OCI-LY3 (cell line): ENCODE data around the gene LONP1.
A peak's percentile ranks its signal among the peaks of the same experiment; 100 is the strongest.
"Not testable (repeated sequence)": the region's sequence is repeated elsewhere in the genome, so short reads cannot be mapped to it uniquely, and the experiment has no call there.

ENCODE experiments used
- H2AFZ ChIP-seq: fragments of 200-600, 300-600 bp; shearing (Covaris generic); 2 replicates; pipeline ENCODE4 v1.6.0; 2014; ENCODE audit warnings: antibody characterized with exemption, low read depth, low read length
- H3K27ac ChIP-seq: fragments of 200-600, 300-600 bp; sonication (generic); 2 replicates; pipeline ENCODE4 v1.5.1; 2014; ENCODE audit warnings: mild to moderate bottlenecking, low read length, moderate library complexity, mixed read lengths
- H3K27me3 ChIP-seq: fragments of 200-600, 300-600 bp; sonication (generic); 2 replicates; pipeline ENCODE4 v1.6.1; 2014; ENCODE audit warnings: low read depth, low read length, mixed read lengths
- H3K36me3 ChIP-seq: fragments of 200-600, 300-600 bp; sonication (generic); replicated peaks from 2 replicates; pipeline ENCODE3; 2014; ENCODE audit warnings: low read depth, low read length, mixed read lengths
- H3K4me1 ChIP-seq: fragments of 300-600, 200-600 bp; sonication (generic); 2 replicates; pipeline ENCODE4 v1.6.1; 2014; ENCODE audit warnings: low read length, mixed read lengths
- H3K4me2 ChIP-seq: fragments of 200-600, 300-600 bp; sonication (generic); 2 replicates; pipeline ENCODE4 v1.6.1; 2014; ENCODE audit warnings: low read length, mixed read lengths
- H3K4me3 ChIP-seq: fragments of 300-600, 200-600 bp; sonication (generic); 2 replicates; pipeline ENCODE4 v1.5.1; 2014; ENCODE audit warnings: antibody characterized with exemption, mild to moderate bottlenecking, low read length, moderate library complexity
- H3K79me2 ChIP-seq: fragments of 300-600, 200-600 bp; shearing (Covaris generic); 2 replicates; pipeline ENCODE4 v1.6.1; 2014; ENCODE audit warnings: mild to moderate bottlenecking, low read length, mixed read lengths
- H3K9ac ChIP-seq: fragments of 300-600, 200-600 bp; shearing (Covaris generic); 2 replicates; pipeline ENCODE4 v1.6.0; 2014; ENCODE audit warnings: mild to moderate bottlenecking, low read length, moderate library complexity
- H3K9me3 ChIP-seq: fragments of 200-600, 300-600 bp; shearing (Covaris generic); 2 replicates; pipeline ENCODE4 v1.6.1; 2014; ENCODE audit warnings: low read length, mixed read lengths; ENCODE audit not compliant: insufficient read depth
- H4K20me1 ChIP-seq: fragments of 200-600, 300-600 bp; sonication (generic); 2 replicates; pipeline ENCODE4 v1.6.1; 2016; ENCODE audit warnings: low read length, mixed read lengths; ENCODE audit not compliant: insufficient read depth
- EZH2phosphoT487 ChIP-seq: fragments of 200-600 bp; shearing (Covaris generic); IDR thresholded peaks from 2 replicates; pipeline ENCODE4 v1.6.1; 2018; ENCODE audit warnings: antibody characterized with exemption, mixed run types, low read depth
- TF ChIP-seq, protein P1 (sequence below): fragments of 200-600, 300-600 bp; sonication (generic); IDR thresholded peaks from 2 replicates; pipeline ENCODE4 v1.5.1; 2014; ENCODE audit warnings: antibody characterized with exemption, low read length, low read depth

Gene LONP1

DNA sequence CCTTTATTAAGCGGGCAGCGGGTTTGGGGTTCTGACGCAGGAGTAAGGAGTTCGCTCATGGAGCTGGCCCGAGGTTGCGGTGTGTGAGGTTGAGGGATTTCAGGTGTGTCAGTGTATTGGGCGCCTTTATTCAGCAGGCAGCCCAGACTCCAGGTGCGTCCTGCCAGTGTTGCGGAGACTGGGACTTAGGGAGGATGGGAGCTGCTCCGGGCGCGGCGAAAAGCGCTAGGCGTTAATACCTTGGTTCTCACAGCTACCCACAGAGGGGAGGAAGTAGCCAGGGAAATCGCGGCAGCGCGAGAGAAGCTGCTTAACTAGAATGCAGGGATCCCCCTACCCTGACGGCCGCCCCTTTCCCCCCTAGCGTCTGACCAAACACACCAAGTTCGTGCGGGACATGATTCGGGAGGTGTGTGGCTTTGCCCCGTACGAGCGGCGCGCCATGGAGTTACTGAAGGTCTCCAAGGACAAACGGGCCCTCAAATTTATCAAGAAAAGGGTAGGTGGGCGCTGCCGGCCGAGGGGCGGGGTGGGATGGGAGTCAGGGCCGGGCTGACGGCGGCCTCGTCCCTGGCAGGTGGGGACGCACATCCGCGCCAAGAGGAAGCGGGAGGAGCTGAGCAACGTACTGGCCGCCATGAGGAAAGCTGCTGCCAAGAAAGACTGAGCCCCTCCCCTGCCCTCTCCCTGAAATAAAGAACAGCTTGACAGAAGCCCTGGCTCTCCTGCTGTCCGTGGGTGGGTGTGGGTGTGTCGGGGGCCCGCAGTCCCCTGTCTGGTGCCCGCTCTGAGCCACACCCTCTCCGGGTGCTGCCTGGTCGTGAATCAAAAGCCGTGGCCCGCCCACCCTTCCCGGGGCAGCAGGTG is 28.8 kb downstream of the LONP1 start:
- peaks cover 55% of the 10 kb centered on the region for H3K36me3 ChIP-seq
- peaks cover 58% of the 10 kb centered on the region for H4K20me1 ChIP-seq
- H3K27ac ChIP-seq, result peak overlapping the region; percentile 78
- H3K9me3 ChIP-seq, result no peaks in the 10 kb centered on the region
- peaks cover 62% of the 10 kb centered on the region for H3K79me2 ChIP-seq
- peaks cover 17% of the 10 kb centered on the region for H3K4me1 ChIP-seq
- TF ChIP-seq, protein P1, sequence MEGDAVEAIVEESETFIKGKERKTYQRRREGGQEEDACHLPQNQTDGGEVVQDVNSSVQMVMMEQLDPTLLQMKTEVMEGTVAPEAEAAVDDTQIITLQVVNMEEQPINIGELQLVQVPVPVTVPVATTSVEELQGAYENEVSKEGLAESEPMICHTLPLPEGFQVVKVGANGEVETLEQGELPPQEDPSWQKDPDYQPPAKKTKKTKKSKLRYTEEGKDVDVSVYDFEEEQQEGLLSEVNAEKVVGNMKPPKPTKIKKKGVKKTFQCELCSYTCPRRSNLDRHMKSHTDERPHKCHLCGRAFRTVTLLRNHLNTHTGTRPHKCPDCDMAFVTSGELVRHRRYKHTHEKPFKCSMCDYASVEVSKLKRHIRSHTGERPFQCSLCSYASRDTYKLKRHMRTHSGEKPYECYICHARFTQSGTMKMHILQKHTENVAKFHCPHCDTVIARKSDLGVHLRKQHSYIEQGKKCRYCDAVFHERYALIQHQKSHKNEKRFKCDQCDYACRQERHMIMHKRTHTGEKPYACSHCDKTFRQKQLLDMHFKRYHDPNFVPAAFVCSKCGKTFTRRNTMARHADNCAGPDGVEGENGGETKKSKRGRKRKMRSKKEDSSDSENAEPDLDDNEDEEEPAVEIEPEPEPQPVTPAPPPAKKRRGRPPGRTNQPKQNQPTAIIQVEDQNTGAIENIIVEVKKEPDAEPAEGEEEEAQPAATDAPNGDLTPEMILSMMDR, result no peak
- TF ChIP-seq EZH2phosphoT487, result no peak
- peak overlapping the region; percentile 87 for H3K4me2 ChIP-seq
- H3K9ac ChIP-seq, result peak overlapping the region; percentile 91
- no peaks in the 10 kb centered on the region for H3K27me3 ChIP-seq
- H3K4me3 ChIP-seq, result peak overlapping the region; percentile 91
- no peak overlapping the region for H2AFZ ChIP-seq

DNA sequence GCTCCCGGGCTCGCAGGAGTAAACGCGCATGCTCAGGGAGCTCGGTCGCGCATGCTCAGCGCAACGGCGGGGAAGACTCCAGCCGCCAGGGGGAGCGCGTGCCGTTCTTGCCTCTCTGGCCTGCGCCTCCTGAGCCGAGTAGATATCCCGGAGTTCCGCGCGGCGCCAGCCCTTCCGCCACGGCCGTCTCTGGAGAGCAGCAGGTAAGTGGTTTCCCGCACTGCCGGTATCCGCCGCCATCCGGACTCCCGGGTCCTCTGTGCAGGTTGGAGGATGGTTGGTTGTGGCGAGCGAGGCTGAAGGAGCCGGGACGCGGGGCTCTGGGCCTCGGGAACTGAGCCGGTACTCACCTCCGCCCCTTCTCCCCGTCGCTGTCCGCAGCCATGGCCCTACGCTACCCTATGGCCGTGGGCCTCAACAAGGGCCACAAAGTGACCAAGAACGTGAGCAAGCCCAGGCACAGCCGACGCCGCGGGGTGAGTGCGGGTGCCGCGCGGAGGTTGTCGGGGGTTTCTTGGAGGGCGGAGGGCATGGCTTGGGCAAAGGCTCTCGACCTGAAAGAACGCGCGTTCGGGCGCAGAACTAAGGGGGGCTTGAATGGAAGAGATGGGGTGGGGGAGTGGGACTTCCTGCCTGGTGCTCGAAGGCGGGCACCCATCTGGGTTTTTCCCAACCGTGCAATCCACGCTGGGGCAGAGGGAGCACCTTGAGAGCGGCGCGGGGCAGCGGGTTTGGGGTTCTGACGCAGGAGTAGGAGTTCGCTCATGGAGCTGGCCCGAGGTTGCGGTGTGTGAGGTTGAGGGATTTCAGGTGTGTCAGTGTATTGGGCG is 29.6 kb downstream of the LONP1 start, which contains the start of gene RPL36:
TSS of gene RPL36 (plus strand) at position 171 of the 830 bp plus-strand sequence. CDS start at position 384, 213 bp downstream.
- Histone ChIP-seq H2AFZ (peak within 1 kb of the TSS; percentile 61; the same call in 1 of the 2 replicates), H3K36me3 (peaks cover 47% of the 10 kb centered on the region), H3K27me3 (no peaks in the 10 kb centered on the region), H3K27ac (peak within 1 kb of the TSS; percentile 78), H3K4me2 (peak within 1 kb of the TSS; percentile 87), H3K79me2 (peaks cover 53% of the 10 kb centered on the region), H3K9ac (peak within 1 kb of the TSS; percentile 91), H3K4me3 (peak within 1 kb of the TSS; percentile 91), H3K4me1 (peaks cover 22% of the 10 kb centered on the region), H3K9me3 (no peaks in the 10 kb centered on the region), H4K20me1 (peaks cover 49% of the 10 kb centered on the region)
- TF ChIP-seq, protein P1, result peak; percentile 86
- TF ChIP-seq EZH2phosphoT487, result no peak

DNA sequence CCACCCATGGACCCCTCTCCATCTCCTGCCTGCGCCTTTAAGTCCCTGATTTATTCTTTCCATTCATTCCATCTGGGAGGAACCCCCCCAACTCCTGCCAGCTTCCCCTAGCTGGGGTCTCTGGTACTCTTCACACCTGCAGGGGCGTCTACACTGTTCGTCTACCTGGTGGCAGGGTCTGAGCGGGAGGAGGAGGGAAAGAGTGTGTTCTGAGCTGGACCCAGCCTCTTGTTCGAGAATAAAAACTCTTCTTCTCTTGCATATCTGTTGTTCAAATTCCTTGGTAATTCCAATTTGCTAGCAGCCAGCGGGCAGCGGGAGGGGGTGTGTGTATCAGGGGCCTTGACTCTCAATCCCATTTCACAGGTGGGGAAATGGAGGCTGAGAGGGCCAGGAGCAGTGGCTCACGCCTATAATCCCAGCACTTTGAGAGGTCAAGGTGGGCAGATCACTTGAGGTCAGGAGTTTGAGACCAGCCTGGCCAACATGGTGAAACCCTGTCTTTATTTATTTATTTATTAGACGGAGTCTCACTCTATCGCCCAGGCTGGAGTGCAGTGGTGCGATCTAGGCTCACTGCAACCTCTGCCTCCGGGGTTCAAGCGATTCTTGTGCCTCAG is 31.6 kb downstream of the LONP1 start:
- H3K27me3 ChIP-seq, H3K27ac ChIP-seq, H3K4me2 ChIP-seq, H2AFZ ChIP-seq, H3K4me3 ChIP-seq, H3K9me3 ChIP-seq, H3K9ac ChIP-seq: not testable (repeated sequence)
- Histone ChIP-seq H3K36me3 (peaks cover 30% of the 10 kb centered on the region), H3K79me2 (peaks cover 34% of the 10 kb centered on the region), H4K20me1 (peaks cover 30% of the 10 kb centered on the region), H3K4me1 (peaks cover 22% of the 10 kb centered on the region)

DNA sequence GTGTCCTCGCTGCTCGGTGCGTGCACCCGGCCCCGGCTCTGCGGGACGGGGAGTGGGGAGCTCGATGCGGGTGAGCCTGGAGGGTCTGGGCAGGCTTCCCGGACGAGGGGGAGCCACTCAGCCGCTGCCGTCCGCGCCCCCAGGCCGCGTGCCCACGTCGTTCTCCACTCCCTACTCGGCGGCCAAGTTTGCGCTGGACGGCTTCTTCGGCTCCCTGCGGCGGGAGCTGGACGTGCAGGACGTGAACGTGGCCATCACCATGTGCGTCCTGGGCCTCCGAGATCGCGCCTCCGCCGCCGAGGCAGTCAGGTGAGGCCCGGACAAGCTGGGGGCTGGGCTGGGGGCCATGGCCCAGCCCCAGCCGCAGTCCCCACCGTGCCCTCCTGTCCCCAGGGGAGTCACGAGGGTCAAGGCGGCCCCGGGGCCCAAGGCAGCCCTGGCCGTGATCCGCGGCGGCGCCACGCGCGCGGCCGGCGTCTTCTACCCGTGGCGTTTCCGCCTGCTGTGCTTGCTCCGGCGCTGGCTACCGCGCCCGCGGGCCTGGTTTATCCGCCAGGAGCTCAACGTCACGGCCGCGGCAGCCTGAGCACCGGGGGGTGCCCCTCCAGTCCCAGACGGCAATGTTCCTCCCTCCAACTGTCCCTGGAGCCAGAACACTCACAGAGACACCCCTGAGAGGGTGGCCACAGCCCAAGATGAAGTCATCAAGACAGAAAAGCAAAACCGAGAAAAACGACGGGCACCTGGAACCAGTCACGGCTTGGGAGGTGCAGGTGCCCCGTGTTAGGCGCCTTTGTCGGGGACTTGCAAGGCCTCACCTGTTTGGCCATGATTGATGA is 32.4 kb downstream of the LONP1 start:
- H3K4me2 ChIP-seq, result peak overlapping the region; percentile 72
- H3K9me3 ChIP-seq, result no peaks in the 10 kb centered on the region
- peaks cover 22% of the 10 kb centered on the region for H3K36me3 ChIP-seq
- H3K9ac ChIP-seq, result no peak overlapping the region
- TF ChIP-seq, protein P1, result no peak
- no peak for TF ChIP-seq EZH2phosphoT487
- H3K27me3 ChIP-seq, result no peaks in the 10 kb centered on the region
- H3K4me3 ChIP-seq, result peak overlapping the region; percentile 79
- H3K27ac ChIP-seq, result no peak overlapping the region
- peaks cover 22% of the 10 kb centered on the region for H4K20me1 ChIP-seq
- peaks cover 16% of the 10 kb centered on the region for H3K4me1 ChIP-seq
- peaks cover 26% of the 10 kb centered on the region for H3K79me2 ChIP-seq
- H2AFZ ChIP-seq, result no peak overlapping the region
